ENCODE results near the gene EZH2.

EZH2 gene

GRCh38 chr7:148872188-148872587, 11.9 kb downstream of the EZH2 start:
- DNase-seq (ENCODE audit: low read depth), result no peak
- H3K4me3 ChIP-seq (ENCODE audit: low read depth, low read length), result no peak overlapping the region
- TF ChIP-seq, protein P1, sequence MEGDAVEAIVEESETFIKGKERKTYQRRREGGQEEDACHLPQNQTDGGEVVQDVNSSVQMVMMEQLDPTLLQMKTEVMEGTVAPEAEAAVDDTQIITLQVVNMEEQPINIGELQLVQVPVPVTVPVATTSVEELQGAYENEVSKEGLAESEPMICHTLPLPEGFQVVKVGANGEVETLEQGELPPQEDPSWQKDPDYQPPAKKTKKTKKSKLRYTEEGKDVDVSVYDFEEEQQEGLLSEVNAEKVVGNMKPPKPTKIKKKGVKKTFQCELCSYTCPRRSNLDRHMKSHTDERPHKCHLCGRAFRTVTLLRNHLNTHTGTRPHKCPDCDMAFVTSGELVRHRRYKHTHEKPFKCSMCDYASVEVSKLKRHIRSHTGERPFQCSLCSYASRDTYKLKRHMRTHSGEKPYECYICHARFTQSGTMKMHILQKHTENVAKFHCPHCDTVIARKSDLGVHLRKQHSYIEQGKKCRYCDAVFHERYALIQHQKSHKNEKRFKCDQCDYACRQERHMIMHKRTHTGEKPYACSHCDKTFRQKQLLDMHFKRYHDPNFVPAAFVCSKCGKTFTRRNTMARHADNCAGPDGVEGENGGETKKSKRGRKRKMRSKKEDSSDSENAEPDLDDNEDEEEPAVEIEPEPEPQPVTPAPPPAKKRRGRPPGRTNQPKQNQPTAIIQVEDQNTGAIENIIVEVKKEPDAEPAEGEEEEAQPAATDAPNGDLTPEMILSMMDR (conservative IDR thresholded peaks at IDR 0.05; ENCODE audit: low read depth, low read length), result no peak

DNA sequence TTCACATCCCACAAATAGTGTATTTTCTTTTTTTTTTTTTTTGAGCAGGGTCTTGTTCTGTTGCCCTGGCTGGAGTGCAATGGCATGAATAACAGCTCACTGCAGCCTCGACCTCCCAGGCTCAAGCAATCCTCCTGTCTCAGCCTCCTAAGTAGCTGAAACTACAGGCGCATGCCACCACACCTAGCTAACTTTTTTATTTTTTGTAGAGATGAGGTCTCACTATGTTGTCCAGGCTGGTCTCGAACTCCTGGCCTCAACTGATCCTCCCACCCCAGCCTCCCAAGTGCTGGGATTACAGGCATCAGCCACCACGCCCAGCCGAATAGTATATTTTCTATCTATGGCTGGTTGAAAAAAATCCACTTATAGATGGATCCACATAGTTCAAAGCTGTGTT, 12.5 kb downstream of the EZH2 start:
- no peak for DNase-seq (ENCODE audit: low read depth)
- no peak overlapping the region for H3K4me3 ChIP-seq (ENCODE audit: low read depth, low read length)
- TF ChIP-seq, protein P1 (conservative IDR thresholded peaks at IDR 0.05; ENCODE audit: low read depth, low read length), result no peak

GRCh38 chr7:148871030-148871429, 13.1 kb downstream of the EZH2 start:
- TF ChIP-seq, protein P1 (conservative IDR thresholded peaks at IDR 0.05; ENCODE audit: low read depth, low read length), result no peak
- no peak overlapping the region for H3K4me3 ChIP-seq (ENCODE audit: low read depth, low read length)
- no peak for DNase-seq (ENCODE audit: low read depth)

DNA sequence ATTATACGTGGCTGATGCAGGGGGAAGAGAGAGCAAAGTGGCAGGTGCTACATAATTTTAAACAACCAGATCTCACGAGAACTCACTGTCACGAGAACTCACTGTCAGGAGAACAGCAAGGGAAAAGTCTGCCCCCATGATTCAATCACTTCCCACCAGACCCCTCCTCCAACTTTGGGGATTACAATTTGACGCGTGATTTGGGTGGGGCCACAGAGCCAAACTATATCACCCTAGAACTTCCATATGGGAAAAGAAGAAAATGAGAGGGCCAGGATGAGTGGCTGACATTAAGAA, 15.8 kb downstream of the EZH2 start:
- TF ChIP-seq, protein P1 (conservative IDR thresholded peaks at IDR 0.05; ENCODE audit: low read depth, low read length), result no peak
- no peak for DNase-seq (ENCODE audit: low read depth)
- H3K4me3 ChIP-seq (ENCODE audit: low read depth, low read length), result no peak overlapping the region

DNA sequence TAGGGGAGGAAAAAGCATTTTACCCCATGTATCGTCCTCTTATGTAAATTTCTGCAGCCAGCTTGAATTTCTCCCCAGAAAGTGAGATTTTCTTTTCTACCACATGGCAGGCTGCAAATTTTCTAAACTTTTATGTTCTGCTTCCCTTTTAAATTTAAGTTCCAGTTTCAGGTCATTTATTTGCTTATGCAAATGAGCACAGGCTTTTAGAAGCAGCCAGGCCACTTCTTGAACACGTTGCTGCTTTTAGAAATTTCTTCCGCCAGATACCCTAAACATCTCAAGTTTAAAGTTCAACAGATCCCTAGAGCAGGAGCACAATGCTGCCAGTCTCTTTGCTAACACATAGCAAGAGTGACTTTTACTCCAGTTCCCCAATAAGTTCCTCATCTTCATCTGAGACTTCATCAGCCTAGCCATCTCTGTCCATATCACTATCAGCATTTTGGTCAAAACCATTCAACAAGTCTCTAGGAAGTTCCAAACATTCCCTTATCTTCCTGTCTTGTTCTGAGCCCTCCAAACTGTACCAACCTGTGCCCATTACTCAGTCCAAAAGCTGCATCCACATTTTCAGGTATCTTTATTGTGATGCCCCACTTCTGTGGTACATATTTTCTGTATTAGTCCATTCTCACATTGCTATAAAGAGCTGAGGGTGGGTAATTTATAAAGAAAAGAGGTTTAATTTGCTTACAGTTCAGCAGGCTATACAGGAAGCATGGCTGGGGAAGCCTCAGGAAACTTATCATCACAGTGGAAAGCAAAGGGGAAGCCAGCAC, 16.3 kb downstream of the EZH2 start:
- TF ChIP-seq, protein P1 (conservative IDR thresholded peaks at IDR 0.05; ENCODE audit: low read depth, low read length), result no peak
- no peak overlapping the region for H3K4me3 ChIP-seq (ENCODE audit: low read depth, low read length)
- no peak for DNase-seq (ENCODE audit: low read depth)

DNA sequence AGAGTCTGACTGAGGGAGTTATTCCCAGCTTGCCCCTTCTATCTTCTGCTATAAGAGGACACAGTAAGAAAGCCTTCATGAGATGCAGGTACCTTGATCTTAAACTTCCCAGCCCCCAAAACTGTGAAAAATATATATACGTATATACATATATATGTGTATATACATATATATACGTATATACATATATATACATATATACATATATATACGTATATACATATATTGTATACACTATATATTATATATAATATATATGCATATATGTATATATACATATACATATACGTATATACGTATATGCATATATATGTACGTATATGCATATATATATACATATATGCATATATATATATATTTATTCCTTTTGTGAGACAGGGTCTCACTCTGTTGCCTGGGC, 17.7 kb downstream of the EZH2 start:
- H3K4me3 ChIP-seq (ENCODE audit: low read depth, low read length), result no peak overlapping the region
- no peak for DNase-seq (ENCODE audit: low read depth)
- TF ChIP-seq, protein P1 (conservative IDR thresholded peaks at IDR 0.05; ENCODE audit: low read depth, low read length), result no peak

DNA sequence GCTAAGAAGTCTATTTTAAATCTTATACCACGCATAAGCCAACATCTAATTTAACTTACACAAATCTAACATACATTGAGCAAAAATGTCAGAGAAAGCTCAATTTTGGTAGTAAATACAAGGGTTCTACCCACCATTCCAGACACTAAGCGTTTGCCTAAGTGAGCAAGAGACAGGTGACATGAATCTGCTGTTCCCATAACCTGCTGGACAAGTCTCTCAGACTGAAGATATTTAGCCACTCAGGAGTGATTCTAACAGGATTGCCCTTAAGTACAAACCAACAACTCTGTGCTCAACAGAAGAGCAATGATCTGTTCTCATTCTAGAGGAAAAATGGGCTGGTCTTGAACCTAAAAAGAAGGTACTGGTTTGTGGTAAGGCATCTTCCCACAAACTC, 18.8 kb downstream of the EZH2 start:
- no peak overlapping the region for H3K4me3 ChIP-seq (ENCODE audit: low read depth, low read length)
- no peak for DNase-seq (ENCODE audit: low read depth)
- TF ChIP-seq, protein P1 (conservative IDR thresholded peaks at IDR 0.05; ENCODE audit: low read depth, low read length), result no peak
